Body of pancreas (tissue), 4 donors: Measurements from ENCODE around the gene MAP2K1. TPM values are rescaled to one million over a fixed set of nuclear protein-coding genes. Genes with fewer than 3 reads are reported as not detected.

Experiments used
- ATAC-seq: fragments of 150-250 bp; one replicate; pipeline ENCODE4 v1.9.1; 2016
- DNase-seq, 4 donors: peaks; one replicate each; pipeline ENCODE4 v3.0.0-alpha.2; 2019
- H3K27ac ChIP-seq, 4 donors: fragments of 200-600 bp; sonication (generic); 1 replicate in 3 of 4; 2 replicates in 1 of 4; pipeline versions ENCODE4 v1.5.1 to v1.6.1; 2016 to 2019; ENCODE audit warnings: mild to moderate bottlenecking in 1 of 4, mixed read lengths in 1 of 4, moderate library complexity in 1 of 4
- H3K27me3 ChIP-seq, 2 donors: fragments of 200-600 bp; sonication (generic); one replicate each; pipeline ENCODE4 v1.6.0; 2016; ENCODE audit warnings: mild to moderate bottlenecking in 1 of 2
- H3K36me3 ChIP-seq, 2 donors: fragments of 200-600 bp; sonication (generic); replicated peaks in 1 of 2; 2 replicates each; pipeline ENCODE4 v1.5.1; 2016; ENCODE audit warnings: low read depth in 2 of 2; ENCODE audit not compliant: insufficient read depth in 1 of 2
- H3K4me1 ChIP-seq: fragments of 200-600 bp; sonication (generic); one replicate; pipeline ENCODE4 v1.6.0; 2016
- H3K4me3 ChIP-seq, 2 donors: fragments of 200-600 bp; sonication (generic); 1 replicate in 1 of 2; 2 replicates in 1 of 2; pipeline ENCODE4 v1.5.1; 2016 to 2019
- H3K9me3 ChIP-seq, 3 donors: fragments of 200-600 bp; sonication (generic); 1 replicate in 2 of 3; 2 replicates in 1 of 3; pipeline ENCODE4 v1.5.1; 2016
- POLR2A ChIP-seq, 3 donors: fragments of 450-650 bp; IDR thresholded peaks; one replicate each; pipeline ENCODE4 v1.6.1; 2016; ENCODE audit warnings: antibody characterized with exemption in 3 of 3, mild to moderate bottlenecking in 2 of 3
- WGBS, 2 donors: methylation state at CpG; one replicate each; pipeline ENCODE4 v1.1.5; 2017; 5-methylcytosine and 5-hydroxymethylcytosine counted together
- intact Hi-C: fragments of 100-400 bp; cut with DNase I; formaldehyde crosslinking; loops from one replicate; pipeline ENCODE4 v1.15.1; 2023
- total RNA-seq, 2 donors: library from RNA; depleted of rRNA; stranded (reverse); fragments of >200 nt; gene quantifications; one replicate each; pipeline ENCODE4 v1.1.0, GENCODE V29; 2016
- TF ChIP-seq, protein P1 (sequence below), 7 experiments: fragments of 450-650 bp in 4 of 7; fragments of 200-600 bp in 3 of 7; sonication (generic) in 3 of 7; IDR thresholded peaks; one replicate each; pipeline ENCODE4 v1.5.1; 2016 to 2019; ENCODE audit warnings: antibody characterized with exemption in 7 of 7

The MAP2K1 gene
- total RNA-seq, 2 donors from 2014 or later: 25.2 to 29.0 TPM

DNA sequence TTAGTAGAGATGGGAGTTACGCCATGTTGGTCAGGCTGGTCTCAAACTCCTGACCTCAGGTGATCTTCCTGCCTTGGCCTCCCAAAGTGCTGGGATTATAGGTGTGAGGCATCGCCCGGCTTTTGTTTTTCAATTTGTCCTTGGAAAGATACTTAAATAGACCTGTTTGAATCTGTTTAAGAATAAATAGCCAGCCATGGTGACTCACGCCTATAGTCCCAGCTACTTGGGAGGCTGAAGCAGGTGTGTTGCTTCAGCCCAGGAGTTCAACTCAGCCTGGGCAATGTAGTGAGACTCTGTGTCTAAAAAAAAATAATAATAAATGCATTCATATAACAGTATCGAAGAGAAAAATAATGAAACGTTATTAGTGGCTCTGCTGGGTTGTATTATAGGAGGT lies 93.6 kb downstream of the MAP2K1 start:
- H3K4me1 ChIP-seq: peaks cover 16% of the 10 kb centered on the region
- TF ChIP-seq POLR2A (IDR thresholded peaks at IDR 0.05): no peak
- TF ChIP-seq, protein P1, sequence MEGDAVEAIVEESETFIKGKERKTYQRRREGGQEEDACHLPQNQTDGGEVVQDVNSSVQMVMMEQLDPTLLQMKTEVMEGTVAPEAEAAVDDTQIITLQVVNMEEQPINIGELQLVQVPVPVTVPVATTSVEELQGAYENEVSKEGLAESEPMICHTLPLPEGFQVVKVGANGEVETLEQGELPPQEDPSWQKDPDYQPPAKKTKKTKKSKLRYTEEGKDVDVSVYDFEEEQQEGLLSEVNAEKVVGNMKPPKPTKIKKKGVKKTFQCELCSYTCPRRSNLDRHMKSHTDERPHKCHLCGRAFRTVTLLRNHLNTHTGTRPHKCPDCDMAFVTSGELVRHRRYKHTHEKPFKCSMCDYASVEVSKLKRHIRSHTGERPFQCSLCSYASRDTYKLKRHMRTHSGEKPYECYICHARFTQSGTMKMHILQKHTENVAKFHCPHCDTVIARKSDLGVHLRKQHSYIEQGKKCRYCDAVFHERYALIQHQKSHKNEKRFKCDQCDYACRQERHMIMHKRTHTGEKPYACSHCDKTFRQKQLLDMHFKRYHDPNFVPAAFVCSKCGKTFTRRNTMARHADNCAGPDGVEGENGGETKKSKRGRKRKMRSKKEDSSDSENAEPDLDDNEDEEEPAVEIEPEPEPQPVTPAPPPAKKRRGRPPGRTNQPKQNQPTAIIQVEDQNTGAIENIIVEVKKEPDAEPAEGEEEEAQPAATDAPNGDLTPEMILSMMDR (IDR thresholded peaks at IDR 0.05): no peak
- no peaks in the 10 kb centered on the region for H3K9me3 ChIP-seq
- no peaks in the 10 kb centered on the region for H3K27me3 ChIP-seq
- intact Hi-C loops: no loop called here
- ATAC-seq (no peak), DNase-seq (no peak)
- 87 to 91% methylated on average over 6 of the region's 6 CpGs for WGBS, 2 donors
- H3K36me3 ChIP-seq: no peaks in the 10 kb centered on the region
- no peak overlapping the region for H3K27ac ChIP-seq
- no peak overlapping the region for H3K4me3 ChIP-seq

DNA sequence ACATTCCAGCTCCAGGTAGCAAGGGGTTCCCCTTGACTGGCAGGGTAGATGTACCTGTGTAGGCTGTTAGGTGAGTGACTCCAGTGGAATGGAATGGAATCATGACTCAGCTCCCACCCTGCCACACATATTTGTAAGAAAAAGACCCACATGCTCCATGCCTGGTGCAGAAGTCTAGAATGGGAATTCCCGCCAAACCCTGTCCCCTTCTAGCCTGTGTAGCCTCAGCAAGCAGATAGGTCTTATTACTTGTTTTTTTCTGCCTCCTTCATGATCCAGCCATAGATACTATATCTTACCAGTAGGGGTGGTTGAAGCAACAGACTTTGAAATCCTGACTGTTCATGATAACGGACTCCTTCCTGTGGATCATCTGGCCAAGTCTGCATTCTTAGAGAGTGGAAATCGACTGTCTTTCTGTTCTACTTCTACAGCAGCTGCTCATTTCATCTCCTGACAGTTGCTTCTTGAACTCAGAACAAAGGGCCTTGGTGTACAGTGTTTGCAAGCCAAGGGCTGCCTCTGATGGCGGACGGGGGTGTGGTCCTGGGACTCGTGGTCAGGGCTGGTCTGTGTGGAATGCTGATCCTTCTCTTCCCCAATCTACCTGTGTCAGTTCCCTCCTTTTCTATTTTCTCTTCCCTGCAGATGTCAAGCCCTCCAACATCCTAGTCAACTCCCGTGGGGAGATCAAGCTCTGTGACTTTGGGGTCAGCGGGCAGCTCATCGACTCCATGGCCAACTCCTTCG lies 94.6 kb downstream of the MAP2K1 start:
- peak overlapping the region in 2 of 4 donors; percentile 79 to 80 for H3K27ac ChIP-seq
- ATAC-seq (no peak), DNase-seq (peak in 1 of 4 donors; percentile 11)
- intact Hi-C loops: no loop called here
- TF ChIP-seq, protein P1 (IDR thresholded peaks at IDR 0.05): no peak
- TF ChIP-seq POLR2A (IDR thresholded peaks at IDR 0.05): no peak
- no peaks in the 10 kb centered on the region for H3K9me3 ChIP-seq
- 87 to 90% methylated on average over 10 of the region's 10 CpGs for WGBS, 2 donors
- no peaks in the 10 kb centered on the region for H3K36me3 ChIP-seq
- H3K4me1 ChIP-seq: peaks cover 16% of the 10 kb centered on the region
- no peak overlapping the region for H3K4me3 ChIP-seq
- H3K27me3 ChIP-seq: no peaks in the 10 kb centered on the region

DNA sequence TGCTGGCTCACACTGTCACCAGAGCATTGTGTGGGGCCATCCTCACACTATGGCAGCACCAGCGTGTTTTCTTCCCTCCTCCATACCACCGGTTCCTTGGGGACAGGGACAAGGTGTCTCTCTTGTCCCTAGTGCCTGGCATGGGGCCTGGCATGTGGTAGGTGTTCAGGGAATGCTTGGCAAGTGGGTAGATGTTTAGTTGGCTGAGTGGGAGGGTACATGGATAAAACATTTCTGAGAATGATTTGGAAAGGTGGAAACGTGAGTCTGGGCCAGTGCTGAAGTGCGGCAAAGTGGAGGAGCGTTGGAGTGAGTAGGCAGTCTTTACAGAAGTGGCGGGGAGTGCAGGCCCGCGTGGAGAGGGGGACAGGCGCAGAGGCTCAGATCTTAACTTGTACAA lies 95.8 kb downstream of the MAP2K1 start:
- Histone ChIP-seq H3K27me3 (no peaks in the 10 kb centered on the region), H3K4me1 (peaks cover 16% of the 10 kb centered on the region), H3K36me3 (no peaks in the 10 kb centered on the region), H3K27ac (peak overlapping the region; percentile 51 to 80 (median 70)), H3K4me3 (no peak overlapping the region), H3K9me3 (no peaks in the 10 kb centered on the region)
- WGBS, 2 donors: 73 to 83% methylated on average over 9 of the region's 9 CpGs
- peak; percentile 5 for ATAC-seq
- TF ChIP-seq POLR2A (IDR thresholded peaks at IDR 0.05): no peak
- TF ChIP-seq, protein P1 (IDR thresholded peaks at IDR 0.05): no peak
- no peak for DNase-seq
- intact Hi-C loops: no loop called here

DNA sequence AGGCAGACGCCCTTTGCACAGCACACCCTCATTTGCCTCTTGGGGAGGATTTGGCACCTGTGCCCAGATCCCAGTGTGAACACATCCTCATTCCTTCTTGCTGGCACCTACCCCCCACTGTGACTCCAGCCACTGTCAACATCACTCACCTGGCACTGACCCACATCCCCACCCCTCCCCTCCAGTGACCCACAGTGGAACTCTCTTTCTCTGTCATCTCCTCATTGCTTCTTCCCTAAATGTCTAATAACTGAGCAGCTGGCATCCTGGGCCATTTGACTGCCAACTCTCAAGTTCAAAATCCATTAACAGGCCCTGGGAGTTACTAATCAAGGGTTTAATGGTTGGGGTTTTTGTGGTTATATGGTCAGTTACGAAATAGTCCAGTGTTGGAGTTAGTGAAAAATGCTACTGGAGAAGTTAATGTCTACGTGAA lies 96.4 kb downstream of the MAP2K1 start:
- TF ChIP-seq POLR2A (IDR thresholded peaks at IDR 0.05): no peak
- TF ChIP-seq, protein P1 (IDR thresholded peaks at IDR 0.05): no peak
- 45 to 58% methylated on average over 3 of the region's 3 CpGs for WGBS, 2 donors
- ATAC-seq: peak; percentile 93
- H3K4me1 ChIP-seq: peaks cover 16% of the 10 kb centered on the region
- no peak overlapping the region for H3K4me3 ChIP-seq
- H3K36me3 ChIP-seq: no peaks in the 10 kb centered on the region
- H3K9me3 ChIP-seq: no peaks in the 10 kb centered on the region
- no peaks in the 10 kb centered on the region for H3K27me3 ChIP-seq
- peak; percentile 70 to 87 (median 82) for DNase-seq
- intact Hi-C loops: no loop called here
- H3K27ac ChIP-seq: peak overlapping the region; percentile 51 to 80 (median 70)
